ENCODE measurements around the gene SCD.

SCD gene

DNA sequence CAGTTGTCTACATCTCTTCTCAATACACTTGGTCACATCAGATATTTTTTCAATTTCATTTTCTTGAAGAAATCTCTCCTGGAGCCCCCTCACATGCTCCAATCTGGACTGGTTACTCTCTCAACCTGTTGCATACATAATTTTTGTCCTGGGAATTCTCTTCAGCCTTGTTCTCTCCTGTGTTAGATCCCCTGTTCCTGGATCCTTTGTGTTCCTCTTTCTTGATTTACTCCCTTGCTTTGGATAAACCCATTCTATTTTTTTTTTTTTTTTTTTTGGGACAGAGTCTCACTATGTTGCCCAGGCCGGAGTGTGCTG lies 45.6 kb downstream of the SCD start:
- TF ChIP-seq SIN3A (IDR thresholded peaks at IDR 0.05; ENCODE audit: borderline replicate concordance, insufficient read depth, low read length) (no peak), TAF1 (IDR thresholded peaks at IDR 0.05; ENCODE audit: borderline replicate concordance, insufficient read depth, low read length) (no peak), FOXP2 (optimal IDR thresholded peaks at IDR 0.05; ENCODE audit: borderline replicate concordance, extremely low read depth, extremely low read length, insufficient read depth) (no peak), POLR2AphosphoS5 (IDR thresholded peaks at IDR 0.05; ENCODE audit: low read depth, low read length) (no peak)
- TF ChIP-seq, protein P1, sequence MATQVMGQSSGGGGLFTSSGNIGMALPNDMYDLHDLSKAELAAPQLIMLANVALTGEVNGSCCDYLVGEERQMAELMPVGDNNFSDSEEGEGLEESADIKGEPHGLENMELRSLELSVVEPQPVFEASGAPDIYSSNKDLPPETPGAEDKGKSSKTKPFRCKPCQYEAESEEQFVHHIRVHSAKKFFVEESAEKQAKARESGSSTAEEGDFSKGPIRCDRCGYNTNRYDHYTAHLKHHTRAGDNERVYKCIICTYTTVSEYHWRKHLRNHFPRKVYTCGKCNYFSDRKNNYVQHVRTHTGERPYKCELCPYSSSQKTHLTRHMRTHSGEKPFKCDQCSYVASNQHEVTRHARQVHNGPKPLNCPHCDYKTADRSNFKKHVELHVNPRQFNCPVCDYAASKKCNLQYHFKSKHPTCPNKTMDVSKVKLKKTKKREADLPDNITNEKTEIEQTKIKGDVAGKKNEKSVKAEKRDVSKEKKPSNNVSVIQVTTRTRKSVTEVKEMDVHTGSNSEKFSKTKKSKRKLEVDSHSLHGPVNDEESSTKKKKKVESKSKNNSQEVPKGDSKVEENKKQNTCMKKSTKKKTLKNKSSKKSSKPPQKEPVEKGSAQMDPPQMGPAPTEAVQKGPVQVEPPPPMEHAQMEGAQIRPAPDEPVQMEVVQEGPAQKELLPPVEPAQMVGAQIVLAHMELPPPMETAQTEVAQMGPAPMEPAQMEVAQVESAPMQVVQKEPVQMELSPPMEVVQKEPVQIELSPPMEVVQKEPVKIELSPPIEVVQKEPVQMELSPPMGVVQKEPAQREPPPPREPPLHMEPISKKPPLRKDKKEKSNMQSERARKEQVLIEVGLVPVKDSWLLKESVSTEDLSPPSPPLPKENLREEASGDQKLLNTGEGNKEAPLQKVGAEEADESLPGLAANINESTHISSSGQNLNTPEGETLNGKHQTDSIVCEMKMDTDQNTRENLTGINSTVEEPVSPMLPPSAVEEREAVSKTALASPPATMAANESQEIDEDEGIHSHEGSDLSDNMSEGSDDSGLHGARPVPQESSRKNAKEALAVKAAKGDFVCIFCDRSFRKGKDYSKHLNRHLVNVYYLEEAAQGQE (IDR thresholded peaks at IDR 0.05; ENCODE audit: insufficient read depth in 1 of 2, low read depth in 2 of 2, low read length in 2 of 2): no peak

DNA sequence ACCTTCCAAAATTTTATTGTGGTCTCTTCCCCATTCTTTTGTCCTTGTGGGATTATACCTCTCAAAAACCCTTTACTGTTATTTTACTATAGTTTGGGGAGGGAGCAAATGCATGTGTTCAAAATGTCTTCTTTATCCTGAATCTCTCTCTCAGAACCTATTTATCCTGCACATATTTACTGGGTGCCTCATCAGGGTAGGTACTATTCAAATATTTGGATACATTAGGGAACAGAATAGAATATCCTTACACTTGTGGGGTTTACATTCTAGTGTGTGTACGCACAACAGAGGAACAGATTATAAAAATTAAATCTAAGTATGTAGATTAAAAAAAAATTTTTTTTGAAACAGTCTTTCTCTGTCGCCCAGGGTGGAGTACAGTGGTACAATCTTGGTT lies 48.6 kb downstream of the SCD start:
- TF ChIP-seq SIN3A (IDR thresholded peaks at IDR 0.05; ENCODE audit: borderline replicate concordance, insufficient read depth, low read length): no peak
- TF ChIP-seq POLR2AphosphoS5 (IDR thresholded peaks at IDR 0.05; ENCODE audit: low read depth, low read length): no peak
- TF ChIP-seq, protein P1 (IDR thresholded peaks at IDR 0.05; ENCODE audit: insufficient read depth in 1 of 2, low read depth in 2 of 2, low read length in 2 of 2): no peak
- TF ChIP-seq TAF1 (IDR thresholded peaks at IDR 0.05; ENCODE audit: borderline replicate concordance, insufficient read depth, low read length): no peak
- TF ChIP-seq FOXP2 (optimal IDR thresholded peaks at IDR 0.05; ENCODE audit: borderline replicate concordance, extremely low read depth, extremely low read length, insufficient read depth): no peak

DNA sequence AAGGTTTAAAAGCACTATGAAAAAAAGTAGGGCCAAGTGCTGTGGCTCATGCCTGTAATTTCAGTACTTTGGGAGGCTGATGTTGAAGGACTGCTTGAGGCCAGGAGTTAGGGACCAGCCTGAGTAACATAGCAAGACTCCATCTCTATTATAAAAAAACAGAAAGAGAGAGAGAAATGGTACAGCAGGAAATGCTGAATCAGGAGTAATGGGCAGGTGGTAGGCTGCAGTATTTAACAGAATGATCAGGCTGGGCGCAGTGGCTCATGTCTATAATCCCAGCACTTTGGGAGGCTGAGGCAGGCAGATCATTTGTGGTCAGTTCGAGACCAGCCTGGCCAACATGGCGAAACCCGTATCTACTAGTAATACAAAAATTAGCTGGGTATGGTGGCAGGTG lies 49.6 kb downstream of the SCD start:
- TF ChIP-seq FOXP2 (optimal IDR thresholded peaks at IDR 0.05; ENCODE audit: borderline replicate concordance, extremely low read depth, extremely low read length, insufficient read depth): no peak
- no peak for TF ChIP-seq TAF1 (IDR thresholded peaks at IDR 0.05; ENCODE audit: borderline replicate concordance, insufficient read depth, low read length)
- TF ChIP-seq POLR2AphosphoS5 (IDR thresholded peaks at IDR 0.05; ENCODE audit: low read depth, low read length): no peak

DNA sequence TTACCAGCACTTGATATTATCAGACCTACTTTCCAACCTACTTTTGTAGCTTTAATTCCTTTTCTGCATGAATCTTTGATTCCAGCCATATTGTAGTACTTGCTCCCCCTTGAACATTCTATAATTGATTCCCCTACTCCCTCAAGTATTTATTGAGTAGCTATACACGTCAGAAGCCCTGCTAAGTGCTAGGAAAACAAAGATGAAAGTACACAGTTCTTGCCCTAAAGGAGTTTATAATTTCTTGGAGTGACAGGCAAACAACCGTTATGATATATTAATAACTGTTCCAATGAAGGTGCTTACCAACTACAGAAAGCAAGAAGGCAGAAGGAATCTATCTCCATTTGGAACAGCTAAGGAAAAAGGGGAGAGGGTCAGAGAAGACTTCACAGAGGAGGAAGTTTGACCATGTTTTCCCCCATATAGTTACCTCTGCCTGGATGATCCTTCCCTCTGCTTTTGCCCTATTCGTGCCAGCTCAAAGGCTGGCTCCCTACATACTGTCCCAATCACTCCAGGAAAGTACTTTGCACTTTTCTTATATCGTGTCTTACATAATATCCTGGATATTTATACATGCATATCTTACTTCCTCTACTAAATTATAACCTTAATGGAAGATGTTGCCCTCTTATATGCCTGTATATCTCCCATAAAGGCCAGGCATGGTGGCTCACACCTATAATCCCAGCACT lies 54.7 kb downstream of the SCD start:
- TF ChIP-seq TAF1 (IDR thresholded peaks at IDR 0.05; ENCODE audit: borderline replicate concordance, insufficient read depth, low read length): no peak
- TF ChIP-seq, protein P1 (IDR thresholded peaks at IDR 0.05; ENCODE audit: insufficient read depth in 1 of 2, low read depth in 2 of 2, low read length in 2 of 2): no peak
- no peak for TF ChIP-seq POLR2AphosphoS5 (IDR thresholded peaks at IDR 0.05; ENCODE audit: low read depth, low read length)
- no peak for TF ChIP-seq FOXP2 (optimal IDR thresholded peaks at IDR 0.05; ENCODE audit: borderline replicate concordance, extremely low read depth, extremely low read length, insufficient read depth)
- TF ChIP-seq SIN3A (IDR thresholded peaks at IDR 0.05; ENCODE audit: borderline replicate concordance, insufficient read depth, low read length): no peak

DNA sequence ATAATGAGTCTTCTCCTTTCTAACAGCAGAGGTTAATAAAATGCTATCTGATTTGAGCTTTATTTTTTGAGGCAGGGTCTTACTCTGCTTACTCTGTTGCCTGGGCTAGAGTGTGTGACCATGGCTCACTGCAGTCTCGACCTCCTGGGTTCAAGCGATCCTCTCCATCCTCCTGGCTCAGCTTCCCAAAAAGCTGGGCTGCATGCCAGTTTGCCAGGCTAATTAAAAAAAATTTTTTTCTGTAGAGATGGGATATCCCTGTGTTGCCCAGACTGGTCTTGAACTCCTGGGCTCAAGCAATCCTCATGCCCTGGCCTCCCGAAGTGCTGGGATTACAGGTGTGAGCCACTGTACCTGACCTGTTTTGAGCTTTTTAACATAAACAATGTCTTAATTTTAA lies 56.7 kb downstream of the SCD start:
- TF ChIP-seq, protein P1 (IDR thresholded peaks at IDR 0.05; ENCODE audit: insufficient read depth in 1 of 2, low read depth in 2 of 2, low read length in 2 of 2): no peak
- no peak for TF ChIP-seq TAF1 (IDR thresholded peaks at IDR 0.05; ENCODE audit: borderline replicate concordance, insufficient read depth, low read length)
- TF ChIP-seq POLR2AphosphoS5 (IDR thresholded peaks at IDR 0.05; ENCODE audit: low read depth, low read length): no peak
- no peak for TF ChIP-seq FOXP2 (optimal IDR thresholded peaks at IDR 0.05; ENCODE audit: borderline replicate concordance, extremely low read depth, extremely low read length, insufficient read depth)
- no peak for TF ChIP-seq SIN3A (IDR thresholded peaks at IDR 0.05; ENCODE audit: borderline replicate concordance, insufficient read depth, low read length)
